SH-SY5Y (cell line): ENCODE results near the gene KAT2B.

Experiments
- GATA2 ChIP-seq: IDR thresholded peaks from 2 replicates; pipeline ENCODE4 v1.6.1; 2011; ENCODE audit warnings: mild to moderate bottlenecking, low read depth, low read length
- GATA3 ChIP-seq: IDR thresholded peaks from 2 replicates; pipeline ENCODE4 v1.6.1; 2011; ENCODE audit warnings: low read depth, mild to moderate bottlenecking, low read length, moderate library complexity

DNA sequence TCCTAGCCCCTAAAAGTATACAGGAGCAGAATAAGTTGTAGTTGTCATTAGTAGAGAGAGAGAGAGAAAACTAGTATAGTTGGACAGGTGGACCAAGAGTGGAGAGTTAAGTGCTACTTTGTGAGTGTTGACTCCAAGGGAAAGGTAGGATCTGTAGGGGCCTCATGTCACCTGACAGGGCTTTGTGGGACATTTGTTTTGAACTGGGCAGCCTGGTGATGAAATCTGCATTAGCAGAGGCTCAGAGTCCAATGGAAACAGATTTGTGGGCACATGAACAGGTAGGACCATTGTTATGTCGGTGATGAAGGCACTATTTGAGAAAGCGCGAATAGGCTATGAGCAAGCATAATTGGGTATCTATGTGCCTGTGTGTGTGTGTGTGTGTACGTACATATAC, 102.3 kb downstream of the KAT2B start:
- TF ChIP-seq GATA2 (no peak), GATA3 (no peak)
